Activated CD4-positive, CD25-positive, alpha-beta regulatory T cell treated with anti-CD3 and anti-CD28 coated beads, Interleukin-2, amount 50 U/mL, for 16 hours (primary cell): Measurements from ENCODE around the gene TRPC4AP.

Source experiments
- DNase-seq: peaks from one replicate; pipeline ENCODE4 v3.0.0-alpha.2; 2020; ENCODE audit warnings: low read depth, low spot score

TRPC4AP gene

DNA sequence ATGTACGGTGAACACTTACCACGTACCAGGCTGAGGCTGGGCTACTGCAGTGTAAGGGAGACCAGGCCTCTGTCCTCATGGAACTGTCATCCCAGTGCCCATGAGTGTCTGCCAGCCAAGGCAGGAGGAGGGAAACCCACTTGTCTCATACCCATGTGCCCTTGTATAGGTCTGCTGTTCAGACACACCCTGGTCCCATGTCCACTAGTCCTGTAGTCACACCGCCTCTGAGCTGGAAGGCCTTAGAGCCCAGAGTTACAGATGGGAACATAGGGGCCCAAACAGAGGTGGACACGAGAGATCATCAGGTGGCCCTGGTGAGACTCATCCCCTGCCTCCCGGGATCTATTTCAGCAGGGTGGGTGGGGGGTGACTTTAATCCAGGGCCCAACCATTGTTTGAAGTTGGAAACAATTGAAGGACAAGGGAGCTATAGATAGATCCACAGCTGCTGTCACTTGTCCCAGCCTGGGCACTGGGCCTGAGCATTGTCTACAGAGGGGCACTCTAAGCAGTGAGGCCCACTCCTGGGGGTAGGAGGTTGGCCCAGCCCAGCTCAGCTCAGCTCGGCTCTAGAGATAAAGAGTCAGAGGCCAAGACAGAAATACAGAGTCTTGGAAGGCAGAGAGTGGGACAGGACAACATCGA lies 122.3 kb downstream of the TRPC4AP start:
- DNase-seq = no peak

DNA sequence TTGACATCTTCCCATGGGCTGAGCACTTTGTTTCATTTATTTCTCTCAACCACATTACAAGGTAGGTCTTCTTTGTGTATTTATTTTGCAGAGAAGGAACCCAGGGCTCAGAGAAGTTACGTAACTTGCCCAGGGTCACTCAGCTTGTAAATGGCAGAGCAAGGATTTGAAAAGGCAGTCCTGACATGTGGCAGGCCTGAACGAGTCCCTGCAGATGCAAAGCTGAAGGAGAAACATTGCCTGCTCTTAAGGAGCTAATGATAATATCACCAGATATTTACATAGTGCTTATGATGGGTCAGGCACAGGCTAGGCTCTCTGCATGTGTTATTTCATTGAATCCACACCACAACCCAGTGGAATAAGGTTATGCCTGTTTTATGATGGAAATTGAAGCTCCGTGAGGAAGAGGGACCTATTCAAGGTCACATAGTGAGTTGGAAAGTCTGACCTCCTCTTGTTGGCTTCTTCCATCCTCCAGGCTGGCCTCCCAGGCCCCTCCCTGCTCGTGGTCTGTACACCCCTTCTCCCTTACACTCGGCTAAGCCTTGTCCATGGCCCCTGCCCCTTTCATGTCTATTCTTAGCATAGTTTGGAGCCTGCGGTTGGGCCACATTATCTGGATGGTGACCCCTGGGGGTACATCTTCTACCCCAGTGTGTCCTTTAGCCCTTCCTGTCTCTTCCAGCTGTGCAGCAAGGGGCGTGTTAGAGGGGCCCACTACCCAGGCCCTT lies 124.4 kb downstream of the TRPC4AP start:
- DNase-seq = no peak

DNA sequence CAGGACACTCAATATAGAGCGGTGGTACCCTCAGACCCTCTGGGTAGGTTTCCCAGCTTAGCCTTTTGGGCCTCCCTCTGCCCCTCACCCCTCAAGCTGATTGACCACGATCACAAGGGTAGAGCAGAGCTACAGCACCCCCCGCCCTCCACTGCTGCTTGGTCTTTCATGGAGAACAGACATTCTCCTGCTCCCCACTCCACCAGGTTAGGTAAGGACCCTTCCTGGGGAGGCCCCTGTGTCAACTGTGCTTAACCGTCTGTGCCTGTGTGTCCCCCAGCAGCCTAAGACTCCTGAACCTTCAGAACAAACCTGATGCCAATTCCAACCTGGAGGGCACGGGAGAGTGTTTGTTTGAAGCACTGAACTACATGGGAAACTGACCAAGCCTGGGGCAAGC lies 125.2 kb downstream of the TRPC4AP start:
- DNase-seq = no peak

DNA sequence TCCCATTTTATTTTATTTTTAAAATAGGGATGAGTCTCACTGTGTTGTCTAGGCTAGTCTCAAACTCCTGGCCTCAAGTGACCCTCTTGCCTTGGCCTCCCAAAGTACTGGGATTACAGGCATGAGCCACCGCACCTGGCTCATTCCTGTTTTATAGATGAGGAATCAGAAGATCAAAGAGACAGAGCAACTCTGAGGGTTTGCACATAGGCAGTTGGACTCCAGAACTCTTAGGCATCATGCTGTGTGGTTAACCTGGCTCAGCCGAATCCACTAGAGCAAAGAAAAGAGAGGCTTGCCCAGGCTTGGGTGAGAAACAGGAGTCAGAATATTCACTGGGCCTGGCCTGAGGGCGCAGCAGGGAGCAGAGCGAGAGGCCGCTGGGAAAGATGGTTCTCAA lies 127.6 kb downstream of the TRPC4AP start:
- no peak for DNase-seq

DNA sequence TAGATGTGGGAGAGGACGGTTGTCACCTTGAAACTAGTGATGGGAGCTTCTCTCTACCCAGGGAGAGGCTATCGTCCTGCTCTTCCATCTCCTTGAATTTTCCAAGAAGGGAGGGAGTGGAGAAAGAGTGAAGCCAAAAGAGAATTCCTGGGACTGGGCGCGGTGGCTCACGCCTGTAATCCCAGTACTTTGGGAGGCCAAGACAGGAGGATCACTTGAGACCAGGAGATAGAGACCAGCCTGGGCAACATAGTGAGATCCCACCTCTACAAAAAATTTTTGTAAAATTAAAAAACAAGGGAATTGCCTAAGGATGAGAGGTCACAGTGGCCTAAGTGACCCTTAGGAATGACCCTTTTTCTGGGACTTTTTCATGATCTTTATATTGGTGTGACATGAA lies 128.1 kb downstream of the TRPC4AP start:
- DNase-seq = no peak

DNA sequence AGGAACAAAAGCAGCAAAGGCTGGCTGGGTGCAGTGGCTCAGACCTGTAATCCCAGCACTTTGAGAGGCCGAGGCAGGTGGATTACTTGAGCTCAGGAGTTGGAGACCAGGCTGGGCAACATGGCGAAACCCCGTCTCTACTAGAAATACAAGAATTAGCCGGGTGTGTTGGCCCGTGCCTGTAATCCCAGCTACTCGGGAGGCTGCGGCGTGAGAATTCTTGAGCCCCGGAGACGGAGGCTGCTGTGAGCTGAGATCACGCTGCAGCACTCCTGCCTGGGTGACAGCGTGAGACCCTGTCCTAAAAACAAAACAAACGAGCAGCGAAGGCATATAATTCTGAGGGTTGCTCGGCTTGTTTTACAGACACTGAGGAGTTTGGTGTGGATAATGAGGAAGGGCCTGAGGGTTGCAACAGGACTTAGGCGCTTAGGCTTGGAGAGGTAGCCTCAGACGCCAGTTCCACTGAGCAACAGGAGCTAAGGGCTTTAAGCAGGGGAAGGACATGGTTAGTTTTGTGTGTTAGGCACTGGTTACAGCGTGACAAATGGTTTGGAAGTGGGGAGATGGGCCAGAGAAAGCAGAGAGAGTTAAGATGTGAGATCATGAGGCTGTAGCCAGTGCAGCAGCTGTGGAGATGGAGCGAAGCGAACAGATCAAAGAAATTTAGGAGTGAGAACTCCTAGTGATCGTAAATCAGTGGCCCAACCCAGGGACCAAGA lies 135.7 kb downstream of the TRPC4AP start:
- DNase-seq = no peak

DNA sequence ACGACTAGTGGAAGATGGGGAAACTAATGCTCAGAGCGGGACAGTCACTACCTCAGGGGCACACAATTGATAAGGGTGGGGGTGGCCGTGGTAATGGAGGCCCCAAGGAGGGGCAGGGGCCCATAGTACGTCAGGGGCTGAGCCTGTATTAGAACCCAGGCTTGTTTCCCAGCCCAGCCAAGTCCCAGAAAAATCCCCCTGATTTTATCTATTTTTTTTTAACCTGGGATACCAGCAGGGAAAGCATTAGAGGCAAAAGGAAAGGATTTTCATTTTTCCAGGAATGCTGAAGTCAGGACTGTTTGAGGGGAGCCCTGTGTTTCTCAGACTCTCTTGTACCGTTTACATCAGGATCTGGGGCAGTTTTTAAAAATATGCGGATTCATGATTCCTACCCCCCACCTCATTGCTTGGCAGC lies 136.6 kb downstream of the TRPC4AP start:
- no peak for DNase-seq

DNA sequence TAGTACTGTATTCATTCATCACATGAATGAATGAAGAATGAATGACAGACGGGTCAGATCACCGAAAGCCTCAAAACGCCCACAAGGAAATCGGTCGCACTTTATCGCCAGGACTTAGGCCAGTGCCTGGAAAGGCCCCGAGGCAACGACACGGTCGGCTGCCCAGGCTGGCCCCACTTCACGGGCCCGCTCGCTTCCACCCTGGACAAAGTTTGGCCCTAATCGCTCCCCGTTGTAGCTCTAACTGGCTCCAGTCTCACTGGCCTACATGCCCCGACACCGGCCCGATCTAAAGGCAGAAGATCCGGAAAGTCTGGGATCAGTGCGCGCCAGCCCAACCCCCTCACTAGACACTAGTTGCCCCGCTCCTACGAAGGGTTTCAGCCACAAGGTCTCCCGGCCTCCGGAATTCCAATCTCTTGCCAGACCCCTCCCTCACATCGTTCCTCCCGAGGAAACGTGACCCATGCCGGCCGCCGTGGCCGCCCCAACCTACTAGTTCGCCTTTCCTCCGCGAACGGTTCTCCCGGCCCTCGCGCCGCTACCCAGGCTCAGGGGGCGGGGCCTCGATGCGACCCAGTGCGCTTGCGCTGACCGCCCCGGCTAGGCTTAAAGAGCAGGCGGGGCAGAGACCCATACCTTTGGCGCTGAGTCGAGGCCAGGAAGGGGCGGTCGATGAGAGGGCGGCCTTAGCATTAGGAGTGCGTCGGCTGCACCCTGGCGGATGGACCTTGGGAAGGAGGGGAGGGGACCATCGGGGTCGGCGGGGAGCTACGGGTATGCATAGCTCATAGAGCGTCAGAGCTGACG lies 137.2 kb downstream of the TRPC4AP start, which contains the start of the genes GSS and MYH7B:
Gene GSS, minus strand, starts transcription at position 576 of the 810 bp plus-strand sequence. CDS start 3,954 bp downstream, outside the sequence.
Gene MYH7B, plus strand, starts transcription at position 638 of the 810 bp plus-strand sequence. CDS start 22,138 bp downstream, outside the sequence.
- peak; percentile 91 for DNase-seq

DNA sequence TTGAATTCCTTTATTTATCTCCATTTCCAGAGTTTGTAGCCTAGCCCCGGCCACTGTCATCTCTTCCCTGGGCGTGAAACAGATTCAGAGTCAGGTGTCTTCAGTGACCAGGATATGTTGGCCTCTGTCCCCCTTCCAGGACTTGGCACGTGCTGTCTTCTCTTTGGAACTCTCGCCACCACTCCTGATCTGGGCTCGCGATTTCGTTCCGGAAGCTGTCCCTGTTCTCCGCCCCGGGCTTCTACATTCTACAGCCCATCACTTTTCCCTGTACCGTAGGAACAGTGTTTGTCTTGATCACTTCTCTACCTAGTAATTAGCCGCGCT lies 137.7 kb downstream of the TRPC4AP start:
- DNase-seq = no peak

DNA sequence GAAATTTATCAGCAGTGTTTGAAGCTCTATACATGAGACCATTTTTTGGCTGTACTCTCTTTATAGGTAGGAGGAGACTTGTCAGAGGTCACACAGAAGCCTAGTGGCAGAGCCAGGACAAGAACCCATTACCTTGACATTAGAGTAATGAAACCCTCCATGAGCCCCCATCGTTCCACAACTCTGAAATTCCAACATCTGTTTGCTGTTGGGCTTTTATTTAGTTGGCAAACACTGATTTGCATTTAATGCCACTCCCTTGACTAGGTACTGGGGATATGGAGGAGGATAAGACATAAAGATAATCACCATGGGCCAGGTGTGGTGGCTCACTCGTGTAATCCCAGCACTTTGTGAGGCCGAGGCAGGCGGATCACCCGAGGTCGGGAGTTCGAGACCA lies 138.6 kb downstream of the TRPC4AP start:
- DNase-seq = no peak

DNA sequence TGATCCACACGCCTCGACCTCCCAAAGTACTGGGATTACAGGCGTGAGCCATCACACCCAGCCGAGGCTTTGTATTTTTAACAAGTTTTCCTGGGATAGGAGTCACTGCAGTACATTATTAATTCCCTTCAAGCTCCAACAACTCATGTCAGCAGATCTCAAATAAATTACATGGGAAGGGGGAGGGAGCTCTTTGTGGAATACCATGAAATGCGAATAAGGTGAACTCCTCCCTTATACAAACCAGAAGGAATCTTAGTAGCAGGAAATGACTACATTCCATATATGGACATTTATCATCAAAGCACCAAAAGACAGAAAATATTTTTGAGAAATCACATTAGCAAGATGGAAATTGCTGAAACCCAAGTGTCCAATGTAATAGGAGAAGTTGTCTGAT lies 139.9 kb downstream of the TRPC4AP start:
- no peak for DNase-seq
